Hypothalamus (tissue), 51 donors: ENCODE data around the gene KCNMA1.

Experiments
- DNase-seq, 51 donors: peaks; one replicate each; lab custom pipeline; 2025; lab: John Stamatoyannopoulos, UW

The KCNMA1 gene

GRCh38 chr10:77463967-77464745 lies 173.5 kb downstream of the KCNMA1 start:
- no peak for DNase-seq

GRCh38 chr10:77463499-77463898 lies 174.1 kb downstream of the KCNMA1 start:
- peak in 20 of 51 donors; percentile 2 to 49 (median 20) for DNase-seq

- DNase-seq, result no peak
Measured at GRCh38 chr10:77461636-77462296, 175.8 kb downstream of the KCNMA1 start.

- no peak for DNase-seq
Measured at GRCh38 chr10:77459905-77460304, 177.7 kb downstream of the KCNMA1 start.

GRCh38 chr10:77458986-77459590 lies 178.5 kb downstream of the KCNMA1 start:
- peak in 1 of 51 donors; percentile 24 for DNase-seq

- no peak for DNase-seq
Measured at GRCh38 chr10:77457721-77458120, 179.9 kb downstream of the KCNMA1 start.

GRCh38 chr10:77457266-77457665 lies 180.3 kb downstream of the KCNMA1 start:
- DNase-seq, result no peak

GRCh38 chr10:77456414-77456813 lies 181.2 kb downstream of the KCNMA1 start:
- DNase-seq, result no peak

GRCh38 chr10:77455561-77455960 lies 182.0 kb downstream of the KCNMA1 start:
- peak in 12 of 51 donors; percentile 8 to 42 (median 18) for DNase-seq

- DNase-seq, result no peak
Measured at GRCh38 chr10:77452952-77453564, 184.6 kb downstream of the KCNMA1 start.

GRCh38 chr10:77451886-77452285 lies 185.7 kb downstream of the KCNMA1 start:
- DNase-seq, result no peak

GRCh38 chr10:77448226-77448625 lies 189.4 kb downstream of the KCNMA1 start:
- peak in 3 of 51 donors; percentile 4 to 38 (median 12) for DNase-seq

GRCh38 chr10:77446700-77447099 lies 190.9 kb downstream of the KCNMA1 start:
- DNase-seq, result no peak

- no peak for DNase-seq
Measured at GRCh38 chr10:77445547-77445946, 192.1 kb downstream of the KCNMA1 start.

- no peak for DNase-seq
Measured at GRCh38 chr10:77444041-77444440, 193.6 kb downstream of the KCNMA1 start.

- DNase-seq, result no peak
Measured at GRCh38 chr10:77442699-77443189, 194.9 kb downstream of the KCNMA1 start.

- no peak for DNase-seq
Measured at GRCh38 chr10:77441353-77442166, 196.0 kb downstream of the KCNMA1 start.

GRCh38 chr10:77436257-77436975 lies 201.2 kb downstream of the KCNMA1 start:
- no peak for DNase-seq

- no peak for DNase-seq
Measured at GRCh38 chr10:77433546-77433945, 204.1 kb downstream of the KCNMA1 start.
